ENCODE results near the gene SNRPD1.
A peak's percentile ranks its signal among the peaks of the same experiment; 100 is the strongest.
"Not testable (repeated sequence)": the region's sequence is repeated elsewhere in the genome, so short reads cannot be mapped to it uniquely, and the experiment has no call there.

Gene SNRPD1

DNA sequence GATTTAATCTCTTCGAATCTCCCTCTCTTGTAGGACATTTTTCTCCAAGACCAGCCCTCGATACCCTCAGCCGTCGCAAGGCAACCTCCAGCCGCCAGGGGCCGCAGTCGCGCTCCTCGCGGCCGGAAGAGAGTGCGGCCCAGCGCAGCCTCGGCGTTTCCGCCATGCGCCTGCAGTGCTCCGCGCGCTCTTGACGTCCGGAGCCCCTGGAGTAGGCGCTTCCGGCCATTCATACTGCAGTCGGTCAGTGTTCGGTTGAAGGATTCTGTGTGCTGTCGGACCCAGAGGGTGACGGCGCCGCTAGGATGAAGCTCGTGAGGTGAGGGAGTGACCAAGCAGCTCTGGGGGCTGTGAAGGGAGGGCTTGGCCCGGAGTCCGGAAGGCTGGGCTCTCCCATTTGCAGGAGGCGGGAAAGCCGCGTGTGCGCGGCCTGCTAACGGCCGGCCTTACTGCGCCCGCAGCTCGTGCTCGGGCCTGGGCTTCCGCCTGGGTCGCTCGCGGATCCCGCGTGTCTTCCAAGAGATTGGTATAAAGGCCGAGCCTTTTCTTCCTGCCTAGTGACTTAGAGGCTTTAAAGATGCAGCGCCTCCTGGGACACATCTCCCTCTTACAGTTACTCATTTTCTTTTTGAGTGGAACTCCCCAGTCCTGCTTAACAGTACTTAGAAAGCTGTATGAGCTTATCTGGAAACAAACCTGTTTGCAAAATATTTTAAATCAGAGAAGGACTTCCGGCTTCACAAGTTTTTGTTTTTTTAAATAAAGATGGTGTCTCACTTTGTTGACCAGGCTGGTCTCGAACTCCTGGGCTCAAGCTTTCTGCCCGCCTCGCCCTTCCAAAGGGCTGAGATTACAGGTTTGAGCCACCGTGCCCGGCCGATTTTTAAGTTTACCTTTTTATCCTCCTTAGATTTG, at the start of gene SNRPD1:
Gene SNRPD1, plus strand, starts transcription at position 190 of the 915 bp plus-strand sequence. Its CDS starts 116 bp downstream, at position 306.
- DNase-seq (ENCODE audit: low spot score): peak; percentile 87

DNA sequence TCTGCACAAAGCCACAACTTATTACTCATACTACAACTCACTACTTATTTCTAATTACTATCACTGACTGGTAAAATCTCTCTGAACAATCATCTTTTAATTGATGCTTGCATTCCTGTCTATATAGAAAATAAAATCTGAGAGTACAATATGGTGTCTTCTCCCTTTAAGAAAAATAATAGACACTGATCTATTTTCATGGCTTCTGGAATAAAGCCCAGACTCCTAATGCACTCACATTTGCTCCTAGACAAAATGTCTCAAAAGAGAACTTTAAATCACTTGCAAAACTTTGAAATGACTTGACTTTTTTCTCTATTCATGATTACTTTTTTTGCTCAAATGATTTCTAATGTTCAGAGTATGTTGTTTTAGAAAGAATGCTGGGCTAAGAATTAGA, 40.3 kb upstream of the SNRPD1 start:
- no peak for DNase-seq (ENCODE audit: low spot score)

DNA sequence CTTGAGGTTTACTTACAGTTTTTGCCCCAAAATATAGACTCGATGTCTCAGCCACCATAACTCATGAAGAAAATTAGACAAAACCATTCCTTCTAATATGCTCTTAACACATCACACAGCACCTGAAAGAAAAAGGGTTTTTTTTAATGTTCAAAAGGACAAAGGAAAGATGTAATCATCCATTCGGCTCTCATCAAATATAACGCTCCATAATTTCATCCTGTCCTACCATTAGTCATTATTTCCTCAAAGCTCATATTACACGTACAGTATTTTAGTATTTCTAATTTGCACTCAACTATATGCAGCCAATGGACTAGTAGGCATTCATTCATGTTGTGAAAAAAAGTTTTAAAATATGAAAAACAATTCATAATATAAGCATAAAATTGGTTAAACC, 36.5 kb upstream of the SNRPD1 start:
- no peak for DNase-seq (ENCODE audit: low spot score)

DNA sequence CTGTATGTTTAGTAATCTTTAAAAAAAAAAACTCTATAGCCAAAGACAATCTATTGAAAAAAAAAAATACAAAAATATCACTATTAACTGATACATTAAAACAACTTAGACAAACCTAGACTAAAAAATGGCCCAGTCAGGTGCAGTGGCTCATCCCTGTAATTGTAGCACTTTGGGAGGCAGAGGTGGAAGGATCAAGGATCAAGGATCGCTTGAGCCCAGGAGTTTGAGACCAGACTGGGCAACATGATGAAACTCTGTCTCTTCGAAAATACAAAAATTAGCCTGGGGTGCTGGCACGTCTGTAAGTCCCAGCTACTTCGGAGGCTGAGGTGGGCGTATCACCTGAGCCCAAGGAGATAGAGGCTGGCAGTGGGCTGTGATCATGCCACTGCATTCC, 27.7 kb upstream of the SNRPD1 start:
- no peak for DNase-seq (ENCODE audit: low spot score)

DNA sequence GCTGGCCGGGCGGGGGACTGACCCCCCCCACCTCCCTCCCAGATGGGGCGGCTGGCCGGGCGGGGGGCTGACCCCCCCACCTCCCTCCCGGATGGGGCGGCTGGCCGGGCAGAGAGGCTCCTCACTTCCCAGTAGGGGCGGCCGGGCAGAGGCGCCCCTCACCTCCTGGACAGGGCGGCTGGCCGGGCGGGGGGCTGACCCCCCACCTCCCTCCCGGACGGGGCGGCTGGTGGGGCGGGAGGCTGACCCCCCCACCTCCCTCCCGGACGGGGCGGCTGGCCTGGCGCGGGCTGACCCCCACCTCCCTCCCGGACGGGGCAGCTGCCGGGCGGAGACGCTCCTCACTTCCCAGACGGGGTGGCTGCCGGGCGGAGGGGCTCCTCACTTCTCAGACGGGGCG, 19.8 kb upstream of the SNRPD1 start:
- DNase-seq (ENCODE audit: low spot score): not testable (repeated sequence)

DNA sequence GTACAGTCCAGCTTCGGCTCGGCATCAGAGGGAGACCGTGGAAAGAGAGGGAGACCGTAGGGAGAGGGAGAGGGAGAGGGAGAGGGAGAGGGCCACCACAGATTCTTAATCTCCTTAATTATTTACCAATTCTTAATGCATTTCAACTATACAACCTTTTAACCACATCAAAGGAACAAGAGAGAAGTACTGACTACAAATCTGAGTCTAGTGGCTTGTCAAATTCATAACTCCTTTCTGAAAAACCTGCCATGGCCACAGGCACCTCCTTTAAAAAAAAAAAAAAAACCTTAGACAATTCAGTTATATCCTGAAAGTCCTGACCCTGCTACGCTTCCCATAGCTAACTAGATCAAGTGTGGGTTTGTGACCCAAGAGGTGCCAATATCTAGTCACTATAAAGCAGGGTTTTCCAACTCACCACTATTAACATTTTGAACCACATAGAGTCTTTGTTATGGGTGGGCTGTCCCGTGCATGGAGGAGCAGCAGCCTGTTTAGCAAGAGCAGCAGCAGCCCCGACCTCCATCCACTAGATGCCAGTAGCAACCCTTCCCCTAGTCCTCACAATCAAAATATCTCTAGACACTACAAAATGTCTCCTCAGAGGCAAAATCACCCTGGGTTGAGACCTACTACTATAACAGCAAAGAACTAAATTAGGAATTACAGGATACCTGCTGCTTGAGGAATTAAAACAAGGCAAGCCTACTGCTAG, 18.4 kb upstream of the SNRPD1 start:
- no peak for DNase-seq (ENCODE audit: low spot score)

DNA sequence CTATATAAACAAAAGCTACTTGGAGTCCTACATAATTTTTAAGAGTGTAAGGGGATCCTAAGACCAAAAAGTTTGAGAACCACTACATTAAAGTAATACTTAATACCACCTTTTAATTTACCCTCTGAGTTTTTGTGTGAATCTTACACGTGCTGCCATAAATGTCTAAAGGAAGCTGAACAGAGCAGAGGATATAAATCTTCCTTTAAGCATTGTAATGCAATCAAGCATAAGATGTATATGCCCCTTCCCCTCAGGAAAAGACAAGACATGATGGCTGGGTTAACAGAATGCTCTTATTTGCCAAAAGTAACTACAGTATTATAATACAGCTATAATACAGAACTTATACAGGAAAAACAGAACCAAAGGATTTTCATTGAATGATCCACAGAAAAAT, 14.5 kb upstream of the SNRPD1 start:
- no peak for DNase-seq (ENCODE audit: low spot score)

DNA sequence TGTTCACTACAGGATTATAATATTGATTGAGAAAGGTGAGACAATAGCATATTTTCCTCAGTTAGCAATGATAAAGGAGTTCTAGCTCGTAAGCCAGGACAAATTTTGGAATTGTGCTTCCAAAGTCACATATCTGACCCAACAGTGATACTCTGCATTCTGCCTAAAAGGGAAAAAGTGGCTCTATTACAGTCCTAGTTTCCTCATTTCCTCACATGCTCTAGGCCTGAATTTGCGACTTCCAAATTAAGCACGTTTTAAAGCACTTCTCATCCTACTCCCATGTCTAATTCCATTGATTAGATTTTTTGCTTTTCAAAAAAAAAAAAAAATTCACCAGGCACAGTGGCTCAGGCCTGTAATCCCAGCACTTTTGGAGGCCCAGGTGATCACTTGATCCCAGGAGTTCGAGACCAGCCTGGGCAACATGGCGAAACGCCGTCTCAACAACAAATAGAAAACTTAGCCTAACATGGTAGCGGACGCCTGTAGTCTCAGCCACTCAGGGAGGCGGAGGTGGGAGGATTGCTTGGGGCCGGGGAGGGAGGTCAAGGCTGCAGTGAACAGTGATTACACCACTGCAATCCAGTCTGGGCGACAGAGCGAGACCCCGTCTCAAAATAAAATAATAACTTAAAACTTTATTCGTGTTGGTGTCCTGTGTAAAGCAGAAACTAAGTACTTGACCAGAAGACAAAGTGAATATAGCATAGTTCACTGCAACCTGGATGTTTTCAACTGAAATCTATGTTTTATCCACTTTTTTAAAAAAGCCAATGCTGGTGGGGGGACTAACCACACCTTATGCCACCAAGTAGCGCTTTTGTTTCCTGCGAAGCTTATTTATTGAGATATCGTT, 13.2 kb upstream of the SNRPD1 start:
- DNase-seq (ENCODE audit: low spot score): no peak

DNA sequence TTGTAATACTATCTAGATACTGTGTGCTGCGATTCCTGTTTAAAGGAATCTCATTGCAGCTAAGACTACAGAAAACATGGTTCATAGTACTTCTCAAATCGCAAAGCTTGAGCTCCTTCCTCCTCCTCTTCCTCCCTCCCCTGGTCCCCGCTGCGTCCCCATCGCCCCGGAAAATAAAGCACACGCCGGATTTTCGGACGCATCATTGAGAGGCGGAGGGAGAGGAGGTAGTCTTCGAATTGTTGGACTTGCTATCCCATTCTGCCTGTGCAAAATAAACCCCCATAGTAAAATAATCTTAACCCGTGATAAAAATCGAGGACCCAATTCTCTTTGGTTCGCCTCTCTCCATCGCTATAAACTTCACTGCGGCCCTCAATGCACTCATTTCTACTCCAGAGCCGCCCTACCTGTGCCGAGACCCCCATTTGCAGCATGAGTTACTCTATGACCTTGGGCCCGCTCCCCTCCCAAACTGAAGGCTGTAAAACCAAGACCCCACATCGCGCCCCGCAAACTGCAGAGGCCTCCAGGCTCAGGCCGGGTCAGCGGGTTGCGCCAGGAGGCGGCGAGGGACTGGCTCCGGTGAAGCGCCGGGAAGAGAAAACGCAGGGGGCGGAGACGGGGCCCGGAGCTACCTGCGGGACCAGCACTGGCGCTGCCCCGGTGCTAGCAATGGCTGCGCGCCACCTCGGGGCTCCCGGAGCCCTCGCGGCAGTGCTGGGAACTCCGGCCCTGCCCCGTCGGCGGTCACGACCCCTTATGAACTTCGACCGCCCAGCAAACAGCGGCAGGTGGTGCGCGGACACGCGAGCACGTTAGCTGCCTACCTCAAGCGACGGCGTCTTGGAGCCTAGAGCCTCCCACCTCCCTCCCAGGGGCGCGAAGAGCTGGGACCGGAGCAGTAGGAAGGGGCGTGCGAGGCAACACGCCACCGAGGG, 12.3 kb upstream of the SNRPD1 start:
- DNase-seq (ENCODE audit: low spot score): peak; percentile 24

DNA sequence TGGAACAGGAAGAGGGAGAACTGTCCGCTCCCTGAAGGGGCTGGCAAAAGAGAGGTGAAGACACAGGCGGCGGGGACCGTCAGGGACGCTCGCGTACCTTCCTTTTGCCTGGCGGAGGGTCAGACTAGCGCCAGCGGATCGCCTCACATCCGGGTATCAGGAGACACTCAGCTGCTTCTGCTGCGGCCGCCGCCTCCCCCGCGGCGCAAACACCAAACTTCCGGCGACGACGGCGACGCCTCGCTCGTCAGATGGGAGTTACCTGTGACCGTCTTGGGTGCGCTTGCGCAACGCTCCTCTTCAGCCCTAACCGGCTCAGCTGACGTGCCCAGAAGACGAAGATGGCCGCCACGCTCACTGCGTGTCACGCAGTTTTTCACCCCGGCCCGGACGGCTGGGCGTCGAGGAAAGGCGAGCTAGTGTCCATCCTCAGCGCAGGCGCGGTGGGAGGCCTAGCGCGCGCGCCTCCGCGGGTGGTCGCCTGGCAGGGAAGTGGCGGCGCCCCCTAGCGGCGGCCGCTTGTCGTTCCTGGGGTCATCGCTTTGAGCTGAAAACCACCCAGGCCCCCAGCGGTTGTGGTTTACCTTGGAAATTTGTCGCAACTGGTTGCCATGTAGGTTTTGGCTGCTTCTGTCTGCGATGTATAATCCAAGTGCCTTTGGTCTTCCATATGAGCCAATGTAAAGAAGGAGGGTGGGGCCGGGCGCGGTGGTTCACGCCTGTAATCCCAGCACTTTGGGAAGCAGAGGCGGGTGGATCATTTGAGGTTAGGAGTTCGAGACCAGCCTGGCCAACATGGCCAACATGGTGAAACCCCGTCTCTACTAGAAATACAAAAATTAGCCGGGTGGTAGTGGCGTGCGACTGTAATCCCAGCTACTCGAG, 11.3 kb upstream of the SNRPD1 start, which contains the start of gene ESCO1:
Gene ESCO1, minus strand, starts transcription at position 179 of the 885 bp plus-strand sequence. CDS start 25,861 bp downstream, outside the sequence.
- DNase-seq (ENCODE audit: low spot score): peak; percentile 96

DNA sequence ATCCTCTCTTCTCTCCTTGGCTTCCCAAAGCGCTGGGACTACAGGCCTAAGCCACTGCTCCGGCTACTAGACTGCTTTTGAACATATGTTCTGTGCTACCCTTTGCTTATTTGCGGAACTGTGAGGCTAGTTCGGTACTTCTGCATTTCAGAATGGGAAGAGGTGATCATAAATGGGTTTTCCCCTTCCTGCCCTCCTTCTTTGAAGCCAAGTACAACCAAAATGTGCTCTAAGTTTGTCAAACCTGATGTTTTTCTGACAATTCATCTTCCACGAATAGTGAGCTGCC, 9.9 kb upstream of the SNRPD1 start:
- DNase-seq (ENCODE audit: low spot score): no peak

DNA sequence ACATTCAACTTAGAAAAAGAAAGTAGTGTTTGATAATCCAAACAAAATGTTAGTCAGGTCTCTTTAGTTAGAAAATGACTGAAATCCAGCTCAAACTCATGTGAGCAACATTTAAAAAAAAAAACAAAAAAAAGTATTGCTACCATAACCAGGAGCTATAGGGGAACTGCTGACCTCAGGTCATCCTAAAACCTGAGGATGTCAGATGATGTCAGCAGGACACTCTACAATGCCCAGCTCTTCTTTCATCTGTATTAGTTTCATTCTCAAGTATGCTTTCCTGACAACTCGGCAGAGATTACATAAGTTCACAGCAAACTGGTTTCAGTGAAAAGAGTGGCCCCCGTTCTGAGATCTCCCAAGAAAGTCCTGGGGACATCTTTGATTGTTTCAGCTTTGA, 7.4 kb upstream of the SNRPD1 start:
- DNase-seq (ENCODE audit: low spot score): no peak

DNA sequence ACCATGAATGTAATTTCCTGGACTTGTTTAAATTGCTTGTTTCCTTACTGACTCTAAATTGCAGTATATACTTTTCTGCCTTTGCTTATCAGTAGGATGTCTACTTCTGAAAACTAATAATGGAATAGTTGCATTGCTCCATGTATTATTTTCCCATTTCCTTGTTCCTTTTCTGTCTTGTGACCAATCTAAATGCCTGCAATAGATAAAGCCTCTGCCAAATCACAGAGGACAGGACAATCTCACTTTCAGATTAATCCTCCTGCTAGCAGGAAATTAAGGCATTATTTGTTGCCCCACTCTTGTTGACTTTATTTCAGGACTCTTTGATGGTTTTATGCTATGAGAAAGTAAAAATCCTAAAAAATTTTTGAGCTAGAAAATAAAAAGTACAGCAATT, 6.9 kb upstream of the SNRPD1 start:
- no peak for DNase-seq (ENCODE audit: low spot score)

DNA sequence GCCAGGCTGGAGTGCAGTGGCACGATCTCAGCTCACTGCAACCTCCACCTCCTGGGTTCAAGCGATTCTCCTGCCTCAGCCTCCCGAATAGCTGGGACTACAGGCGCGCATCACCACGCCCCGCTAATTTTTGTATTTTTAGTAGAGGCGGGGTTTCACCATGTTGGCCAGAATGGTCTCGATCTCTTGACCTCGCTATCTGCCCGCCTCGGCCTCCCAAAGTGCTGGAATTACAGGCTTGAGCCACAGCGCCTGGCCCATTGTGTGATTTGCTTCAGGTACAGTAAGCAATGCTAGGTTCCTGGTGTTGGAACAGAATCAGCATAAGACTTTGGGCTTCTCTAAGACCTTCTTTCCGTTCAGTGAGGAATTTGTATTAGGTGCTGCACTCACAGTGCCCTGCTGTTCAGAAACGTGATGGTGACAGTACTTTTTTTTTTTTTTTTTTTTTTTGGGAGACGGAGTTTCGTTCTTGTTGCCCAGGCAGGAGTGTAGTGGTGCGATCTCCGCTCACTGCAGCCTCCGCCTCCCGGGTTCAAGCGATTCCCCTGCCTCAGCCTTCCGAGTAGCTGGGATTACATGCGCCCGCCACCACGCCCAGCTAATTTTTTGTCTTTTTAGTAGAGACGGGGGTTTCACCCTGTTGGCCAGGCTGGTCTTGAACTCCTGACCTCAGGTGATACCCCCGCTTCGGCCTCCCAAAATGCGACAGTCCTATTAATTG, 551 bp upstream of the SNRPD1 start:
- DNase-seq (ENCODE audit: low spot score): not testable (repeated sequence)

DNA sequence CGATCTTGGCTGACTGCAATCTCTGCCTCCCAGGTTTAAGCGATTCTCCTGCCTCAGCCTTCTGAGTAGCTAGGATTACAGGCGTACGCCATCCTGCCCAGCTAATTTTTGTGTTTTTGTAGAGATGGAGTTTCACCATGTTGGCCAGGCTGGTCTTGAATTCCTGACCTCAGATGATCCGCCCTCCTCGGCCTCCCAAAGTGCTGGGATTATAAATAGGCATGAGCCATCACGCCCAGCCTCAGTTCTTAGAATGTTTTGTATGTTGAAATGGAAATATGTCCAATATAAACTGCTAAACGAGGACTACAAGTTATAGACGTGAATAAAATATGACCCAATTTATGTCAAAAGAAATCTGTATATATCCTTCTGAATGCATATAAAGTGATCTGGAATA, 9.5 kb downstream of the SNRPD1 start:
- DNase-seq (ENCODE audit: low spot score): not testable (repeated sequence)

DNA sequence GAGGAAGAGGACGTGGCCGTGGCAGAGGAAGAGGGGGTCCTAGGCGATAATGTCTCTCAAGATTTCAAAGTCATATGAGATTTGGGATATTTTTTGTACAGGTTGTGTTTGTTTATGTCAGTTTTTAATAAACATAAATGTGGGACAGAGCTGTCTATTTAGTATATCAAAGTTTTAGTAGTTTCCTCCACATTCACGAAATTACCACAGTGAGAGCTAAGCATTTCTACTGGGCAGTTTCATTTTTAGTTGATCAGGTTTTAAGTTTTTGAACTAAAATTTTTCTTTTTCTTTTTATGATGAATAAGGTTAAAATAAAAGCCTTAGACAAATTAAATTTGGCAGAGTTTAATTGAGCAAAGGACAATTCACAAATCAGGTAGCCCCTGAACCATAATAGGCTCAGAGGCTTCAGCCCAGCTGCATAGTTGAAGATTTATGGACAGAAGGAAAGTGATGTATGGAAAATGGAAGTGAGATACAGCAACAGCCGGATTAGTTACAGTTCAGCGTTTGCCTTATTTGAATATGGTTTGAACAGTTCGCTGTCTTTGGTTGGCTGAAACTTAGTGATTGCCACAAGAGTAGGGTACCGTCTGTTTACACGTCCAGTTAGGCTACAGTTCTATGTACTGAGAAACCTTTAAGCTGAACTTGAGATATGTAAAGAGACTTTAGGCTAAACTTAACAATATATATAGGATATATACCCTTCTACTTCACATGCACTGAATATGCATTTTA, 17.1 kb downstream of the SNRPD1 start:
- no peak for DNase-seq (ENCODE audit: low spot score)

DNA sequence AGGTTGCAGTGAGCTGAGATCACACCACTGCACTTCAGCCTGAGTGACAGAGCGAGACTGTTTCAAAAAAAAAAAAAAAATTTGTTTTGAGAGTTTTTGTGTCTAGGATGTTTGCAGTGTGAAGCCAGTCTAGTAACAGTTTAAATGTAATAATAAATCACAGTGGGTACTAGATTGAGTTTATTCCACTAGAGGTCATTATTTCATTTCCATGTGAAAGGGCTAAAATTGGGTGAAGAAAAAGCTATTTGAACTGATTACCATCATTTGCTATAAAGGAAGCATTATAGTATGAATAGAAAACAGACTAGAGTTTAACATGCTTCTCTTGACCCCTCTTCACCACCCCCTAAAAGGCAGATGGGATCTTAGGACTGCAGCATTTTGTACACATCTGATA, 20.3 kb downstream of the SNRPD1 start:
- no peak for DNase-seq (ENCODE audit: low spot score)

DNA sequence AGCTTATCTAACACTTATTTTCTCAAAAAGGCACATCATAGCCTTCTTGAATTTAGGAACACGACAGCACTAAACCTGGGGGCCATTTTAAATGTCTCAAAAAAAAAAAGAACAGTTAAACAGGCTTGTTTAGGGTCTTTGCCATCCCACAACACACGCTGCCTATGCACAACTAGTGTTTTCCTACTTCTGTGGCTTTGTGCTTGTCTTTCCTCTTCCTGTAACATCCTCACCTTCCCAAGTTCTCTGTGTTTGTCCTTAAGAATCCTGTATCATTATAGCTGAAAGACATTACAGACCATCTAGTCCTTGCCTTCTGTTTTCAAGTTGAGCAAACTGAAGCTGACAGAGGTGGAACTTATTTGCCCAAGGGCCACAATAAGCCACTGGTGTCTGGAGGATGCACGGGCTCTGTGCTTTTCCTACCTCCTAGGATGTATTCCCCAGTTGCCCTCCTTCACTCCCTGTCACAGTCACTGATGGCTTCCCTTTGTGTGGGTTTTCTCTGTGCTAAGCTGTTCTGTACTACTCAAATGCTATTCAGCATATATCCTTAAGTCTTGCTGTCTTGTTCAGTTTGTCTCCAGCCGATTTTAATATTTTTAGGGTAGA, 22.6 kb downstream of the SNRPD1 start:
- peak; percentile 23 for DNase-seq (ENCODE audit: low spot score)

Measured in cerebellar cortex (tissue), 1 donor.